Epithelial cell of esophagus (primary cell): ENCODE measurements around the gene HTR3C.

ENCODE experiments used
- DNase-seq: peaks from one replicate; pipeline ENCODE4 v3.0.0; 2010; ENCODE audit warnings: low read depth
- H3K4me3 ChIP-seq: 2 replicates; pipeline ENCODE4 v1.5.1; 2011; ENCODE audit warnings: mild to moderate bottlenecking, low read length, control low read depth
- TF ChIP-seq, protein P1 (sequence below): IDR thresholded peaks from 2 replicates; pipeline ENCODE4 v1.5.1; 2011; ENCODE audit warnings: low read depth, mild to moderate bottlenecking, low read length, control low read depth, inconsistent platforms; ENCODE audit not compliant: insufficient read depth; ENCODE audit errors: missing control alignments

The HTR3C gene

GRCh38 chr3:184073621-184074020 lies 20.8 kb downstream of the HTR3C start:
- no peak overlapping the region for H3K4me3 ChIP-seq
- TF ChIP-seq, protein P1, sequence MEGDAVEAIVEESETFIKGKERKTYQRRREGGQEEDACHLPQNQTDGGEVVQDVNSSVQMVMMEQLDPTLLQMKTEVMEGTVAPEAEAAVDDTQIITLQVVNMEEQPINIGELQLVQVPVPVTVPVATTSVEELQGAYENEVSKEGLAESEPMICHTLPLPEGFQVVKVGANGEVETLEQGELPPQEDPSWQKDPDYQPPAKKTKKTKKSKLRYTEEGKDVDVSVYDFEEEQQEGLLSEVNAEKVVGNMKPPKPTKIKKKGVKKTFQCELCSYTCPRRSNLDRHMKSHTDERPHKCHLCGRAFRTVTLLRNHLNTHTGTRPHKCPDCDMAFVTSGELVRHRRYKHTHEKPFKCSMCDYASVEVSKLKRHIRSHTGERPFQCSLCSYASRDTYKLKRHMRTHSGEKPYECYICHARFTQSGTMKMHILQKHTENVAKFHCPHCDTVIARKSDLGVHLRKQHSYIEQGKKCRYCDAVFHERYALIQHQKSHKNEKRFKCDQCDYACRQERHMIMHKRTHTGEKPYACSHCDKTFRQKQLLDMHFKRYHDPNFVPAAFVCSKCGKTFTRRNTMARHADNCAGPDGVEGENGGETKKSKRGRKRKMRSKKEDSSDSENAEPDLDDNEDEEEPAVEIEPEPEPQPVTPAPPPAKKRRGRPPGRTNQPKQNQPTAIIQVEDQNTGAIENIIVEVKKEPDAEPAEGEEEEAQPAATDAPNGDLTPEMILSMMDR: no peak

GRCh38 chr3:184075901-184076300 lies 23.1 kb downstream of the HTR3C start:
- DNase-seq: no peak
- H3K4me3 ChIP-seq: no peak overlapping the region
- TF ChIP-seq, protein P1: no peak

More at GRCh38 chr3:184073621-184074020, 20.8 kb downstream of the HTR3C start:
- no peak for DNase-seq

DNA sequence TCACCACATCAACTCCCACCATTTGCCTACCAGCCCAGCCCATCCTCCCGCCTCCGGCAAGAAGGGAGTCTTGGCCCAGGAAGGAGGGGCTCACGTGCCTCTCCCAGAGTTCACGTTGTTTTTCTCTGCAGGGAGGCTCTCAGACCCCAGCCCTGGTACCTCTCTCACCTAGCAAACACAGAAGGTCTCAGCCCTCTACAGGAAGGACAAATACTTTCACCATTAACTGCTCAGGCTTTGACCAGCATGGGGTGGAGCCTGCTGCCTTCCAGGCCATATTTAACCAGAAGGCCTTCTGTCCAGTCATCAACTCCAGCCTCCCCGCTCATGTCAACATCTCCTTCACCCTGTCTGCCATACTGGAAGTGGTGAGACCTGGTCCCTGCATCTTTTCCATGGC lies 25.0 kb downstream of the HTR3C start:
- no peak for DNase-seq
- no peak overlapping the region for H3K4me3 ChIP-seq
- TF ChIP-seq, protein P1: no peak

DNA sequence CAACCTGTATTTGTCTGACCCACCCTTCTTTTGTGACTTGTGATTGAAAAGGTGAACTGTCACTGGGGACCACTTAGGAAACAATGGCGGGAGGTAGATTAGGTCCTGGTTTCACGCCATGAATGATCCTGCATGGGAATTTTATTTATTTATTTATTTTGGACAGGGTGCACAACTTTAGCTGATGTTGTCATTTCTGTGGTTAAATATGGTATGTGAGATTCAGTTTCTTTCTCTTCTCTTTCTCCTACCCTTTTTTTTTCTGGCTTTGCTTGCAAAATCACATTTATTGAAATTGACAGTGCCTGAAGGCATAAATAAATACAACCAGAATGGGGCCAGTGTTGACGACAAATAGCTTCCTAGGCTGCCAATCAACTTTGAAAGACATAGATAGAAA lies 26.0 kb downstream of the HTR3C start:
- DNase-seq: no peak
- H3K4me3 ChIP-seq: no peak overlapping the region
- TF ChIP-seq, protein P1: no peak

- no peak for DNase-seq
- H3K4me3 ChIP-seq: no peak overlapping the region
- TF ChIP-seq, protein P1: no peak
Measured at GRCh38 chr3:184081116-184081830, 28.4 kb downstream of the HTR3C start.

DNA sequence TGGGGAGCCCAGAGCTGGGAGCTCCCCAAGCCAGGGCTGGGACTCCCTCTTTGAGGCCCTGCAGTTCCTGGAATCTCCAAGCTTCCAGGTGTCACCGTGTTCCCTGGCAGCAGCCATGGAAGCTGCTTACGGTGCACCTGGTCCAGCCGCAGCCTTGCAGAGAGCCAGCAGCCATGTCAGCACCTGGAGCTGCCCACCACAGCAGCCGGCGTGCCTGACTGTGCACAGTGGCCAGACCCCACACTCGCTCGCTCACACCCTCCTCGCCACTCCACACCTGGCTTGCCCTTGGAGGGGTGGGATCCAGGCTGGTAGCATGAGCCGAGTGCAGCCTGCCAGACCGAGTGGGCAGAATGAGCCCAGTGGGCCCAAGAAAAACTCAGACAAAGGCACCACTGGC lies 29.2 kb downstream of the HTR3C start:
- TF ChIP-seq, protein P1: no peak
- DNase-seq: no peak
- no peak overlapping the region for H3K4me3 ChIP-seq

GRCh38 chr3:184082465-184082864 lies 29.6 kb downstream of the HTR3C start:
- TF ChIP-seq, protein P1: no peak
- H3K4me3 ChIP-seq: no peak overlapping the region
- no peak for DNase-seq
